NCI-H146 (cell line): Measurements from ENCODE around the gene STRIT1.

Experiments
- DNase-seq: peaks from one replicate; lab custom pipeline; 2025; lab: John Stamatoyannopoulos, UW

Gene STRIT1

DNA sequence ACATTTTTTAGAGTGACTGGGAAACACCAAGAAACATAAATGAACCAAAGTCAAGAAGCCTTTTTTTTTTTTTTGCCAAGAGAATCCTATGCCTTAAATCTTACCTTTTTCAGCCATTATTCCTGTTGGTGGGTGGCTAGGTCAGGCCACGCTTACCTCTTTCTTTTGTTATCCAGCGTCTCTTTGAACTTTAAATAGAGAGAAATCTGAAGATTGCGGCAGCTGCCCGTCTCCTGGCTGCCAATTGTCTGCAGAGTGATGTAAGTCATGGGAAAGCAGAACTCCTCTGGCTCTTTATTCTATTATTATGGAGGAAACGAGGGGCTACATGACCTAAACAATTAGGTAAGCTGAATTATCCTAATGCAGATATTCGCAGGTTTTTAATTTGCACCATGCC lies at the start of gene STRIT1:
TSS of gene STRIT1 (minus strand) at position 168 of the 400 bp plus-strand sequence.
- no peak for DNase-seq

- no peak for DNase-seq
Measured at GRCh38 chr3:155342344-155342743, 48.9 kb upstream of the STRIT1 start.

DNA sequence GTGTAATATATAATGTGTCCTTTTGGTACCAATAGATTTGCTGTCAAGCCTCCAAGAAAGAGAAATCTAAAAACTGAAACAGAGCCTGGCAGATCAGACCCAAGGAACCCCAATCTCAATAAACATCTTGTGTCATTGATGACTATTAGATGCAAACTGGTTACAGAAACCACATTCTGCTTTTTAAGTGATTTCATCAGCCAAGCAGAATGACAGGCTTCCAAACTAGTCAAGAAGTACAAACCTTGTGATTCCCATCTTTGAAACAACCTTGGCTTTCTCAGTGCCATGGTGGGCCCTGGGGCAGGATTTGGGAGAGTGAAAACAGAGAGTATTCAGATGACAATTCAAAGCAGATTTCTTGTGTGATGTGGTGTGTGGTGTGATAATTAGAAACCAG lies 45.6 kb upstream of the STRIT1 start:
- DNase-seq, result no peak

GRCh38 chr3:155335724-155336354 lies 42.4 kb upstream of the STRIT1 start:
- no peak for DNase-seq

DNA sequence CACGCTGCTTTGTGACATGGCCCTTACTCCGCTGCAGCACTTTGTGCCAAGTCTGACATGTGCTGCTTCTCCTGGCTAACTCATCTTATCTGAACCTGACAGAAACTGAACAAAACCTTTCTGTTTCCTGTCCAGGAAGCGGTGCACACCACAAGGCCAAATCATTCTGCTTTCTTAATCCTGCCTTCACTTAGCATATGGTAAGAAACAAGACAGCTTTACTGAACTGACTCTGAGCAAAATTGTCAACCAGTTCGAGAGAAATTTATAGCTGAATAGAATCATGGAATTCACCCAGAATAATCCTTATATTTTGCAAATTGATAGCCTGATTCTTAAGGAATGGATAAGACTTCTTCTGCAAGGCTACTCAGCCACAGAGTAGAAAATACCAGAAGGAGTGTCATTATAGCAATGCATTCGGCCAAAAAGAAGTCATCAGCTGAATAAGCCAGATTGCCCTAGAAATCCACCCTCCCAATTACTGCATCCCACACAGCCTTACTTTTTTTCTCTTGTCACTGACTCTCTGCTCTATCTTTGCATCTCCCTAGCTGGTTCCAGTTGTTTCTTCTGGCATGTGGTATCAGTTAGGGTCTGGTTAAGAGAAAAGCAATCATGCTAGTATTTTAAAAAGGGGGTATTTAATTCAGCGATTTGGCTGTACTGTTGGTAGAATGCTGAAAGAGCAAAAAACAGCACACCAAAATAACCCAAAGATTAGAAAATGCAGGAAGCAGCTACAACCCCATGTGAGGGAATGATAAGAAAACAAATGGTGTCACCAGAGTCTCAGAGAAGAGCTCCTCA lies 41.6 kb upstream of the STRIT1 start:
- DNase-seq, result no peak

GRCh38 chr3:155334215-155334913 lies 40.9 kb upstream of the STRIT1 start:
- no peak for DNase-seq

DNA sequence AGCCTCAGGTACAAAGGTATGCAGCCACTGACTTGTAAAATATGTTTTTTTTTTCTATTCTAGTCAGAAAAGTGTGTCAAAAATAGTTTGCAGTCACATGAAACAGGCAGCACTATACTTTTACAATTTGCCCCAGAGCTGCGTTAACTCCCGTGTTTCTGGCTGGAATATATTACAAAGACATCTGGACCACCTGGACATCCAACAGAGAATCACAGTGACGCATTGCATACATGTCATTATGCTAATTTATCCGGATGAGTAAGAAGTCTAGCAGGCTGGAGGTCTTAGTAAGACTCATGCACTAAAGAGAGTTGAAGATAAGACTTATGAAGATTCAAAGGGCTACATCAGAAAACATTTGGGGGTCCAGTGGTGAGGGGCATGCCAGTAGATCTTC lies 39.2 kb upstream of the STRIT1 start:
- no peak for DNase-seq

GRCh38 chr3:155331078-155331477 lies 37.6 kb upstream of the STRIT1 start:
- no peak for DNase-seq

- no peak for DNase-seq
Measured at GRCh38 chr3:155330370-155330769, 36.9 kb upstream of the STRIT1 start.

DNA sequence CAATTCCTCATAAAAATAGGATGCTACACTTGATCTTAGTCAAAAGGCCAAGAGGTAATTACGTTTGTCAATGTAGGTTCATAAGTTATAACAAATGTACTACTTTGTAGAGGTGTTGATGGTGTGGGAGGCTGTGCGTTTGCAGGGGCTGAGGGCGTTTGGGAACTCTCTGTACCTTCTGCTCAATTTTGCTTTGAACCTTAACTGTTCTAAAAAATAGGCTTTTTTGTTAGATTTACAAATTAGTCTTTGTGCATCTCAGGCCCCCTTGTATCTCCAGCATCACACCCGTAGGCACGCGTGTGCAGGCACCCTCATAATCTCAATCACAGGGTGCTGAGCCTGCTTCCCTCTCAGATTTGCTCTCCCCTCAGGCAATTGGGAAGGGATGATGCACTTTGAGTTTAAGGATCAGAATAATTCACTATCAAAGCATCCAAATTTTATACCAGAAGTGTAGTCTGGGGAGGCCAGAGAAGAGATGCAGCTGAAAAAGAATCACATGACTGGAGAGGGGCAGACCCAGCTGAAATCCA lies 36.1 kb upstream of the STRIT1 start:
- no peak for DNase-seq

- DNase-seq, result no peak
Measured at GRCh38 chr3:155327871-155328270, 34.4 kb upstream of the STRIT1 start.

DNA sequence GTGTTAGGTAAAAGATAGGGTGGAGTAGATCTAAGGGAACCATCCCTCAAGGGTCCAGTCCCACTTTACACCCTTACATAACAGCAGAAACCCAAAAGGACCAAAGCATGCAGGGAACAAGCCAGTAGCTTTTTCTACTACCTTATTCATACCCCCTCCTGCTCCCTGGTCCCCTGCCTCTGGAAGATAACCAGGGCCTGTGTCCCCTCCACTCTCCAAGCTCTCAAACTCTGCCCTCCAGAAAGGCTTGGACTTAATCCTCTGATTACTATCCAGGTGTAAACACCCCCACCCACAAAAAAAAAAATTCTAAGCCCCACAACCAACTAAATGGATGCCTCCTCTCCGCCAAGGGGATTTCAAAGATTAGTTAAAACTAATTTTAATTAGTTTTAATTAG lies 33.9 kb upstream of the STRIT1 start:
- DNase-seq, result no peak

DNA sequence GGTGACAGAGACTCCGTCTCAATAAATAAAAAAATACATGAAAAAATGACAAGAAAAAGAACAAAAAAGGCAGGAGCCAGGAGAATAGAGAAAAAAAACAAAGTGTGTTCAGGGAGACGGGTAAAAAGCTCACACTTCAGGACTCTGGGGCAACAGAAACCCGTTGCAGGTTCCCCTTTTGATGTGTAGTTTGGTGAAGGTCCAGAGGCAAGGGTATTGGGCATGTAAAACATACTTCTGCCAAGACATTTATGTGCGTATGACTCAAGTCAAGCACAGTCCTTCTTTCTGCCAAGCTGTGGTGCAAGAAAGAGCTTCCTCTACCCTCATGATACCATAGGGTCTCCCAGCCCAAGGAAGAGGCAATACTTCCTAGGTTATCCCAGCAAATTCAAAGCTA lies 33.4 kb upstream of the STRIT1 start:
- no peak for DNase-seq

- no peak for DNase-seq
Measured at GRCh38 chr3:155326244-155326643, 32.8 kb upstream of the STRIT1 start.

GRCh38 chr3:155325263-155325835 lies 31.9 kb upstream of the STRIT1 start:
- peak; percentile 53 for DNase-seq

DNA sequence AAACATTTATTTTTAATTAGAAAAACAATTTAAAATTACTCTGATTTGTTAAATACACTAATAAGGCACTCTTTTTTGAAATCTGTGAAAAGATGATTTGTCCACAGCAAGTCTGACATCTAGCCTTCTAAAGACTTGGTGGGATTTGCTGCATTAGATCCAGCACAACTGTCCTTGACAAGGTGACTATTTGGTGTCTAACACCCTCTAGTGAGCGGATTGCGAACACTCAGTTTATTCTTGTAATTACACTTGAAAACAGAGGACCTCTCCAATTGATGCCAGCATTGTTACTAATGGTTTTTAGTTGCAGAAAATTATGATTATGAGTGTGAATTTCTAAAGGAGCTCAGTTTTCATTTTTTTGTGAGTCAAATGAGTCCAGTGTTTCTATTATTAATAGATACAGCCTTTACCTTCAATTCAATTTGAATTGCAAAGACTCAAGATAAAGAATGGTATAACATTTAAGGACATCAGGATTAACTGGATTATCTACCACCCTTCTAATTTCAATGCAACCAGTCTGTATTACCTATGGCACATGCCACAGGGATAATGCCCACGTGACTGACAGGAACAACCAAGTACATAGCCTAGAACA lies 29.7 kb upstream of the STRIT1 start:
- peak; percentile 61 for DNase-seq

GRCh38 chr3:155321418-155321817 lies 27.9 kb upstream of the STRIT1 start:
- DNase-seq, result no peak

GRCh38 chr3:155320934-155321333 lies 27.5 kb upstream of the STRIT1 start:
- DNase-seq, result no peak

- no peak for DNase-seq
Measured at GRCh38 chr3:155318740-155319139, 25.3 kb upstream of the STRIT1 start.

- DNase-seq, result no peak
Measured at GRCh38 chr3:155317211-155317610, 23.7 kb upstream of the STRIT1 start.

- no peak for DNase-seq
Measured at GRCh38 chr3:155316426-155316825, 22.9 kb upstream of the STRIT1 start.

GRCh38 chr3:155313916-155314315 lies 20.4 kb upstream of the STRIT1 start:
- DNase-seq, result no peak
